Prostate gland (tissue), 2 donors: ENCODE measurements around the gene ANKRD63. TPM values are rescaled to one million over a fixed set of nuclear protein-coding genes. Genes with fewer than 3 reads are reported as not detected.

Experiments
- DNase-seq: peaks from one replicate; pipeline ENCODE4 v3.0.0-alpha.2; 2019; ENCODE audit warnings: low spot score
- H3K27ac ChIP-seq, 2 donors: fragments of 200-600 bp; sonication (generic); 2 replicates each; pipeline ENCODE4 v1.5.1; 2017 to 2019
- H3K27me3 ChIP-seq: fragments of 200-600 bp; sonication (generic); replicated peaks from 2 replicates; pipeline ENCODE4 v1.5.1; 2019; ENCODE audit not compliant: insufficient read depth
- H3K36me3 ChIP-seq, 2 donors: fragments of 200-600 bp; sonication (generic); 1 replicate in 1 of 2; 2 replicates in 1 of 2; pipeline versions ENCODE4 v1.5.1 to v1.8.1; 2017 to 2019
- H3K4me1 ChIP-seq: fragments of 200-600 bp; sonication (generic); replicated peaks from 2 replicates; pipeline ENCODE4 v1.5.1; 2019
- H3K4me3 ChIP-seq, 2 donors: fragments of 200-600 bp; sonication (generic); 2 replicates each; pipeline ENCODE4 v1.5.1; 2017 to 2019
- H3K9me3 ChIP-seq: fragments of 200-600 bp; sonication (generic); 2 replicates; pipeline ENCODE4 v1.5.1; 2017
- POLR2A ChIP-seq: fragments of 450-650 bp; IDR thresholded peaks from one replicate; pipeline ENCODE4 v1.6.1; 2016; ENCODE audit warnings: antibody characterized with exemption, mild to moderate bottlenecking
- POLR2AphosphoS5 ChIP-seq: sonication (generic); formaldehyde crosslinking; IDR thresholded peaks from one replicate; pipeline ENCODE4 v1.6.1; 2017; ENCODE audit warnings: antibody characterized with exemption
- WGBS: methylation state at CpG from one replicate; pipeline ENCODE4 v1.1.5; 2018; 5-methylcytosine and 5-hydroxymethylcytosine counted together
- intact Hi-C: fragments of 100-400 bp; cut with DNase I; formaldehyde crosslinking; loops from one replicate; pipeline ENCODE4 v1.14.2; 2022
- total RNA-seq, 2 donors: library from RNA; depleted of rRNA; stranded (reverse); fragments of >200 nt; gene quantifications; one replicate each; pipeline ENCODE4 v1.1.0, GENCODE V29; 2016
- TF ChIP-seq, protein P1 (sequence below), 4 experiments: fragments of 200-600 bp in 2 of 4; fragments of 450-650 bp in 2 of 4; sonication (generic) in 2 of 4; IDR thresholded peaks; 1 replicate in 3 of 4; 2 replicates in 1 of 4; pipeline ENCODE4 v1.5.1; 2016 to 2019; ENCODE audit warnings: antibody characterized with exemption in 4 of 4, mild to moderate bottlenecking in 2 of 4, moderate library complexity in 2 of 4

The ANKRD63 gene
- total RNA-seq, 2 donors from 2014 or later: 2.7 TPM; not detected in 1

- intact Hi-C loops: no loop called here
- Histone ChIP-seq H3K27me3 (no peaks in the 10 kb centered on the region), H3K27ac (no peak overlapping the region), H3K4me1 (no peaks in the 10 kb centered on the region), H3K9me3 (no peaks in the 10 kb centered on the region), H3K4me3 (no peak overlapping the region), H3K36me3 (no peaks in the 10 kb centered on the region)
- peak; percentile 22 for DNase-seq
- WGBS: 22% methylated on average over 4 of the region's 4 CpGs
- TF ChIP-seq, protein P1, sequence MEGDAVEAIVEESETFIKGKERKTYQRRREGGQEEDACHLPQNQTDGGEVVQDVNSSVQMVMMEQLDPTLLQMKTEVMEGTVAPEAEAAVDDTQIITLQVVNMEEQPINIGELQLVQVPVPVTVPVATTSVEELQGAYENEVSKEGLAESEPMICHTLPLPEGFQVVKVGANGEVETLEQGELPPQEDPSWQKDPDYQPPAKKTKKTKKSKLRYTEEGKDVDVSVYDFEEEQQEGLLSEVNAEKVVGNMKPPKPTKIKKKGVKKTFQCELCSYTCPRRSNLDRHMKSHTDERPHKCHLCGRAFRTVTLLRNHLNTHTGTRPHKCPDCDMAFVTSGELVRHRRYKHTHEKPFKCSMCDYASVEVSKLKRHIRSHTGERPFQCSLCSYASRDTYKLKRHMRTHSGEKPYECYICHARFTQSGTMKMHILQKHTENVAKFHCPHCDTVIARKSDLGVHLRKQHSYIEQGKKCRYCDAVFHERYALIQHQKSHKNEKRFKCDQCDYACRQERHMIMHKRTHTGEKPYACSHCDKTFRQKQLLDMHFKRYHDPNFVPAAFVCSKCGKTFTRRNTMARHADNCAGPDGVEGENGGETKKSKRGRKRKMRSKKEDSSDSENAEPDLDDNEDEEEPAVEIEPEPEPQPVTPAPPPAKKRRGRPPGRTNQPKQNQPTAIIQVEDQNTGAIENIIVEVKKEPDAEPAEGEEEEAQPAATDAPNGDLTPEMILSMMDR (IDR thresholded peaks at IDR 0.05): peak in 3 of 4 experiments; percentile 46 to 67 (median 63)
- TF ChIP-seq POLR2AphosphoS5: no peak
Measured at GRCh38 chr15:40310001-40310959, 27.4 kb upstream of the ANKRD63 start.

- Histone ChIP-seq H3K36me3 (no peaks in the 10 kb centered on the region), H3K9me3 (no peaks in the 10 kb centered on the region), H3K4me3 (no peak overlapping the region), H3K4me1 (no peaks in the 10 kb centered on the region), H3K27ac (no peak overlapping the region), H3K27me3 (no peaks in the 10 kb centered on the region)
- WGBS: 80% methylated on average over 8 of the region's 8 CpGs
- no peak for DNase-seq
- TF ChIP-seq POLR2AphosphoS5 (no peak), POLR2A (no peak)
- TF ChIP-seq, protein P1 (IDR thresholded peaks at IDR 0.05): no peak
- intact Hi-C loops: no loop called here
Measured at GRCh38 chr15:40309344-40309862, 26.5 kb upstream of the ANKRD63 start.

- DNase-seq: no peak
- H3K27ac ChIP-seq: no peak within 1 kb of the TSS
Measured at GRCh38 chr15:40307421-40308211, 24.8 kb upstream of the ANKRD63 start, which contains the start of gene PLCB2. PLCB2 (minus strand) TSS chr15:40307935; CDS start chr15:40307672, 263 bp downstream.

GRCh38 chr15:40306908-40307307 lies 24.0 kb upstream of the ANKRD63 start:
- Histone ChIP-seq H3K4me1 (no peaks in the 10 kb centered on the region), H3K4me3 (peak overlapping the region in 1 of 2 donors; percentile 2), H3K9me3 (no peaks in the 10 kb centered on the region), H3K36me3 (no peaks in the 10 kb centered on the region), H3K27ac (no peak overlapping the region), H3K27me3 (no peaks in the 10 kb centered on the region)
- TF ChIP-seq, protein P1 (IDR thresholded peaks at IDR 0.05): no peak
- TF ChIP-seq POLR2AphosphoS5: no peak
- no peak for TF ChIP-seq POLR2A
- intact Hi-C loops: no loop called here
- 68% methylated on average over 7 of the region's 7 CpGs for WGBS
- no peak for DNase-seq

More at GRCh38 chr15:40307421-40308211, 24.8 kb upstream of the ANKRD63 start, which contains the start of gene PLCB2:
- Histone ChIP-seq H3K9me3 (no peaks in the 10 kb centered on the region), H3K27me3 (no peaks in the 10 kb centered on the region), H3K36me3 (no peaks in the 10 kb centered on the region), H3K4me1 (no peaks in the 10 kb centered on the region), H3K4me3 (peak within 1 kb of the TSS in 1 of 2 donors; percentile 2)
- WGBS: 55% methylated on average over 10 of the region's 15 CpGs
- intact Hi-C loops: no loop called here
- TF ChIP-seq POLR2A: no peak
- TF ChIP-seq, protein P1 (IDR thresholded peaks at IDR 0.05): no peak
- no peak for TF ChIP-seq POLR2AphosphoS5
